ENCODE results near the gene RSRC1. TPM values are rescaled to one million over a fixed set of nuclear protein-coding genes. Genes with fewer than 3 reads are reported as not detected.

Gene RSRC1
- total and polyA plus RNA-seq, 2 donors (not counting 1 experiment from before 2014, with no cell fraction given), result 4.5 to 54.6 TPM

DNA sequence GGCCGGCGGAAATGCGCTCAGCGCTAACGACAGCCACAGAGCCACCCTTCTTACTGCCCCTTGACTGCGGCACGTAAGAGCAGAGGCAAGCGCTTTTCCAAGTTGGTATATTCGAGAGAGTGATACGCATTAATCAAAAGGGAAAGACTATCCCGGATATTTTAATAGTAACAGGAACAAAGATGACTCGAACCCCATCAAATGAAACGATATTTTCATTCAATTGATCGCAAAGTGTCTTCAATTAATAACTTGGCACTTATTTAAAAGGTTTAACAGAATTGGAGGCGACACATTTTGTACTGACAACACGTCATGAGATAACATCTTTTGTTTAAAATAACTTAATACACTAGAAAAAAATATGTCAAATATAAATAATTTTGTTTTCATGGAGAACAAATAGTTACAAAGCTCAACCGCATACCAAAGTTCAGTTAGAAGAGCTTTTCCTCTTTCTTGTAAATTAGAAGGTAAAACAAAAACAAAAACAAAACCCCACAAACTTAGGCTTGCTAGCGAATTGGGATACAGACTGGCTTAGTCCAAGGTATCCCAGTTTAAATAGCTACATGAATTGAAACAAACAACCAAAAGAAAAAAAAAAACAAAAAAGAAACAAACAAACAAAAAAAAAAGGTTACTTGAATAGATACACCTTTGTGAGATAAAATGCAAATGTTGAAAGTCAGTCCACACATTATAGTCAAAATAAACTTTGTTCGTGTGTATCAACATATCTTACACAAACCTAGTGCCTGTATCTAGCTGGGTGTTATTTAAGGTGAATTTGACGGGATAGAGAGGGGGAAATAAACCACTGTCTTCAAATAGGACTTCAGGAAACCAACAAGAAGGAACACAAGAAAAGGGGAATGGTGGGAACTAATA lies 13.8 kb upstream of the RSRC1 start:
- ATAC-seq (ENCODE audit: low read depth) (no peak), DNase-seq (peak; percentile 20)
- Mint-ChIP-seq H3K4me1 (peaks cover 22% of the 10 kb centered on the region), H3K27ac (peak overlapping the region; percentile 56), H3K9me3 (ENCODE audit: insufficient read depth) (no peaks in the 10 kb centered on the region), H3K27me3 (peaks cover 64% of the 10 kb centered on the region), H3K4me3 (peak overlapping the region; percentile 29)
- H3K36me3 ChIP-seq (replicated peaks in 1 of 2; ENCODE audit: control extremely low read depth in 1 of 2, control insufficient read depth in 1 of 2, extremely low read depth in 1 of 2, insufficient read depth in 2 of 2, low read length in 1 of 2), result no peaks in the 10 kb centered on the region
- H3K4me1 ChIP-seq (ENCODE audit: control insufficient read depth in 2 of 2, insufficient read depth in 2 of 2, low read length in 2 of 2), result peaks cover 31 to 36% of the 10 kb centered on the region in 2 donors
- WGBS (ENCODE audit: insufficient coverage), result no CpG with 5 or more reads among the region's 20 CpGs
- no peaks in the 10 kb centered on the region for H3K79me2 ChIP-seq (ENCODE audit: control insufficient read depth, insufficient read depth, low read length)
- TF ChIP-seq, protein P1, sequence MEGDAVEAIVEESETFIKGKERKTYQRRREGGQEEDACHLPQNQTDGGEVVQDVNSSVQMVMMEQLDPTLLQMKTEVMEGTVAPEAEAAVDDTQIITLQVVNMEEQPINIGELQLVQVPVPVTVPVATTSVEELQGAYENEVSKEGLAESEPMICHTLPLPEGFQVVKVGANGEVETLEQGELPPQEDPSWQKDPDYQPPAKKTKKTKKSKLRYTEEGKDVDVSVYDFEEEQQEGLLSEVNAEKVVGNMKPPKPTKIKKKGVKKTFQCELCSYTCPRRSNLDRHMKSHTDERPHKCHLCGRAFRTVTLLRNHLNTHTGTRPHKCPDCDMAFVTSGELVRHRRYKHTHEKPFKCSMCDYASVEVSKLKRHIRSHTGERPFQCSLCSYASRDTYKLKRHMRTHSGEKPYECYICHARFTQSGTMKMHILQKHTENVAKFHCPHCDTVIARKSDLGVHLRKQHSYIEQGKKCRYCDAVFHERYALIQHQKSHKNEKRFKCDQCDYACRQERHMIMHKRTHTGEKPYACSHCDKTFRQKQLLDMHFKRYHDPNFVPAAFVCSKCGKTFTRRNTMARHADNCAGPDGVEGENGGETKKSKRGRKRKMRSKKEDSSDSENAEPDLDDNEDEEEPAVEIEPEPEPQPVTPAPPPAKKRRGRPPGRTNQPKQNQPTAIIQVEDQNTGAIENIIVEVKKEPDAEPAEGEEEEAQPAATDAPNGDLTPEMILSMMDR (IDR thresholded peaks at IDR 0.05), result no peak
- no peak for TF ChIP-seq EZH2 (IDR thresholded peaks at IDR 0.05; ENCODE audit: borderline replicate concordance, insufficient read depth, low read depth, low read length, poor library complexity, severe bottlenecking)
- no peak overlapping the region for H3K27ac ChIP-seq (ENCODE audit: low read length in 2 of 2)
- H3K4me2 ChIP-seq (replicated peaks; ENCODE audit: low read depth, low read length, poor library complexity, severe bottlenecking), result no peak overlapping the region
- CTCF ChIA-PET, result interaction anchor here (1.4 to 1.5 kb wide), 2 partner anchors 13 to 338 kb away, joined by 3 to 4 read pairs; partner anchors contain the start of gene RSRC1
- H3K4me3 ChIP-seq (ENCODE audit: control extremely low read depth in 1 of 5, extremely low read depth in 1 of 5, insufficient read depth in 1 of 5, low read depth in 2 of 5, low read length in 4 of 5), result no peak overlapping the region
- peaks cover 5 to 19% (median 5%) of the 10 kb centered on the region in 3 donors for H3K9me3 ChIP-seq (ENCODE audit: control extremely low read depth in 1 of 3, control insufficient read depth in 2 of 3, insufficient read depth in 1 of 3, low read length in 2 of 3)
- no peaks in the 10 kb centered on the region for H4K20me1 ChIP-seq (ENCODE audit: control insufficient read depth, insufficient read depth, low read length, poor library complexity, severe bottlenecking)
- H2AFZ ChIP-seq (ENCODE audit: insufficient read depth, low read depth, low read length, poor library complexity, severe bottlenecking), result no peak overlapping the region
- intact Hi-C loops (cut with micrococcal nuclease), result no loop called here
- H3K27me3 ChIP-seq (replicated peaks in 1 of 4; ENCODE audit: control extremely low read depth in 1 of 4, control insufficient read depth in 3 of 4, insufficient read depth in 4 of 4, low read length in 3 of 4), result peaks cover 5 to 72% (median 58%) of the 10 kb centered on the region in 4 experiments
- POLR2A ChIA-PET, result interaction anchor here (0.7 kb wide), 1 partner anchor 1089 kb away, joined by 3 read pairs; no protein-coding TSS in a partner anchor
- no peak overlapping the region for H3K9ac ChIP-seq (ENCODE audit: low read length)
